Caco-2 (cell line): ENCODE measurements around the gene ADISSP. TPM values are rescaled to one million over a fixed set of nuclear protein-coding genes. Genes with fewer than 3 reads are reported as not detected.

ENCODE experiments used
- BruUV-seq: library from RNA; stranded (reverse); fragments of 400-500 nt; replicated peaks from 2 replicates; lab custom pipeline; 2021; lab: Mats Ljungman, UMichigan
- CTCF ChIA-PET: fragments of 300-600 bp; sonication (Branson Sonifier 250); formaldehyde crosslinking; loops from one replicate; lab custom pipeline; 2022; ENCODE audit warnings: antibody characterized with exemption; lab: Charles Lee
- POLR2A ChIA-PET: fragments of 300-600 bp; sonication (Branson Sonifier 250); formaldehyde crosslinking; loops from one replicate; lab custom pipeline; 2022; ENCODE audit warnings: antibody characterized with exemption; lab: Charles Lee
- DNase-seq, 2 experiments: peaks; one replicate each; pipeline versions ENCODE4 v3.0.0 to v3.0.0-alpha.2; 2020 to 2022
- H3K27me3 ChIP-seq: replicated peaks from 2 replicates; pipeline ENCODE4 v1.6.0; 2011; ENCODE audit warnings: low read length; ENCODE audit not compliant: control insufficient read depth, insufficient read depth
- H3K36me3 ChIP-seq: 2 replicates; pipeline ENCODE4 v1.5.1; 2011; ENCODE audit warnings: low read length; ENCODE audit not compliant: control insufficient read depth, insufficient read depth
- H3K4me1 ChIP-seq: fragments of 250-450 bp; sonication (Bioruptor Pico); 2 replicates; pipeline ENCODE4 v1.5.1; 2020; ENCODE audit warnings: mild to moderate bottlenecking
- H3K4me3 ChIP-seq: 2 replicates; pipeline ENCODE4 v1.5.1; 2011; ENCODE audit warnings: low read depth, mild to moderate bottlenecking, control low read depth, low read length
- H3K9me3 ChIP-seq: fragments of 250-450 bp; sonication (Bioruptor Pico); 2 replicates; pipeline ENCODE4 v1.5.1; 2020; ENCODE audit warnings: mild to moderate bottlenecking, moderate library complexity
- H3K27ac Mint-ChIP-seq: one replicate; pipeline ENCODE4 v1.8.0; 2022; ENCODE audit warnings: mixed read lengths; ENCODE audit not compliant: unreplicated experiment
- H3K27me3 Mint-ChIP-seq: one replicate; pipeline ENCODE4 v1.8.0; 2022; ENCODE audit warnings: mixed read lengths; ENCODE audit not compliant: insufficient read depth, unreplicated experiment
- H3K36me3 Mint-ChIP-seq: one replicate; pipeline ENCODE4 v1.8.0; 2022; ENCODE audit warnings: mild to moderate bottlenecking, mixed read lengths; ENCODE audit not compliant: insufficient read depth, unreplicated experiment
- H3K4me1 Mint-ChIP-seq: one replicate; pipeline ENCODE4 v1.8.0; 2022; ENCODE audit warnings: low read depth, mixed read lengths; ENCODE audit not compliant: unreplicated experiment
- H3K4me3 Mint-ChIP-seq: one replicate; pipeline ENCODE4 v1.8.0; 2022; ENCODE audit warnings: mild to moderate bottlenecking, moderate library complexity, mixed read lengths; ENCODE audit not compliant: unreplicated experiment
- H3K9me3 Mint-ChIP-seq: one replicate; pipeline ENCODE4 v1.8.0; 2022; ENCODE audit warnings: mixed read lengths; ENCODE audit not compliant: unreplicated experiment
- intact Hi-C: fragments of 100-400 bp; cut with micrococcal nuclease; formaldehyde crosslinking; loops from one replicate; pipeline ENCODE4 v1.10.0; 2022; ENCODE audit not compliant: unreplicated experiment
- total RNA-seq: library from RNA; stranded (reverse); gene quantifications from 2 replicates; pipeline ENCODE4 v1.2.3, GENCODE V29; 2022
- TF ChIP-seq, protein P1 (sequence below), 2 experiments: fragments of 200-600 bp in 1 of 2; IDR thresholded peaks; 1 replicate in 1 of 2; 2 replicates in 1 of 2; pipeline versions ENCODE4 v1.5.1 to v1.8.0; 2011 to 2022; ENCODE audit warnings: antibody characterized with exemption in 1 of 2, control low read depth in 1 of 2, inconsistent platforms in 1 of 2, low read depth in 1 of 2, low read length in 1 of 2, mild to moderate bottlenecking in 1 of 2, moderate library complexity in 1 of 2; ENCODE audit not compliant: insufficient read depth in 1 of 2, severe bottlenecking in 1 of 2, unreplicated experiment in 1 of 2

ADISSP gene
- total RNA-seq, 1 experiment from 2014 or later = 56.1 TPM

DNA sequence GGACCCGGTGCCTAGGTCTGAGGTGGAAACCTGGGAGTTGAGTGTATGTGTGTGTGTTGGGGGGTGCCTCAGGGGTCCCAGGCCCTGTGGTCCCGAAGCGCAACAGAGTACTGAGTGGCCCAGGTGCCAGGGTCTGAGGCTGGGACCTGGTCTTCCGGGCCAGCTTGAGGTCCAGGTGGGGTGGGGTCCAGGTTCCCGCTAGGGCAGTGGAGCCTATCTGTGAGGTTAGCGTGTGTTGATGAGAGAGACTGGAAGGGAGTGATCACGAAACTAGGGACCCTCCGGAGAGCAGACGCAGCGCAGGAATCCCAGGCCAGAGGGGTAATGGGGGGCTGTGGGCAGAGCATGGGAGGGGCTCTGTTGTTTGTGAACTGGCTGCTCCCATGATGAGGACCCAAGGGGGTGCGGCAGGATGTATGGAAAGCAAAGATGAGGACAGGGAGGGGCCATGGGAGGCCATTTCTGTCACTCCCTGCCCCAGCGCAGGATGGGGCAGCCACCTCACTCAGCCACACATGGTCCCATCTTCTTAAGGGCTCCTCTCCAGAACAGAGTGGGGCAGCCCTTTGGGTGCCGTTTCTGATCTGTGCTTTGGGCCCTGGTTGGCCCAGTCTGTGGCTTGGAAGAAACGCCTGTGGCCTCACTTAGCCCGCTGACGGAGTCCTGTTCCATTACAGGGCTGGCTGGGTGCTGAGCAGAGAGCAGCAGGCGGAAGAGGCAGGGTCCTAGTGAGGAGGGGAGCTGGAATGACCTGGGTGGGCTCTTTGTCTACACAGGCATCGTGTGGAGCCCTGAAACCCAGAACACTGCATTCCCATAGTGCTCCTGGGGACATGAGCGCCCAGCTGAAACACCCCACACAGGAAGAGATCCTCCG is 34.2 kb downstream of the ADISSP start:
- peaks cover 11% of the 10 kb centered on the region for H3K4me1 Mint-ChIP-seq
- H3K4me3 Mint-ChIP-seq = no peak overlapping the region
- intact Hi-C loops = no loop called here
- H3K9me3 Mint-ChIP-seq = no peaks in the 10 kb centered on the region
- Histone ChIP-seq H3K36me3 (no peaks in the 10 kb centered on the region), H3K4me1 (peaks cover 14% of the 10 kb centered on the region), H3K27me3 (no peaks in the 10 kb centered on the region), H3K9me3 (no peaks in the 10 kb centered on the region), H3K4me3 (no peak overlapping the region)
- H3K27ac Mint-ChIP-seq = no peak overlapping the region
- no peaks in the 10 kb centered on the region for H3K27me3 Mint-ChIP-seq
- TF ChIP-seq, protein P1, sequence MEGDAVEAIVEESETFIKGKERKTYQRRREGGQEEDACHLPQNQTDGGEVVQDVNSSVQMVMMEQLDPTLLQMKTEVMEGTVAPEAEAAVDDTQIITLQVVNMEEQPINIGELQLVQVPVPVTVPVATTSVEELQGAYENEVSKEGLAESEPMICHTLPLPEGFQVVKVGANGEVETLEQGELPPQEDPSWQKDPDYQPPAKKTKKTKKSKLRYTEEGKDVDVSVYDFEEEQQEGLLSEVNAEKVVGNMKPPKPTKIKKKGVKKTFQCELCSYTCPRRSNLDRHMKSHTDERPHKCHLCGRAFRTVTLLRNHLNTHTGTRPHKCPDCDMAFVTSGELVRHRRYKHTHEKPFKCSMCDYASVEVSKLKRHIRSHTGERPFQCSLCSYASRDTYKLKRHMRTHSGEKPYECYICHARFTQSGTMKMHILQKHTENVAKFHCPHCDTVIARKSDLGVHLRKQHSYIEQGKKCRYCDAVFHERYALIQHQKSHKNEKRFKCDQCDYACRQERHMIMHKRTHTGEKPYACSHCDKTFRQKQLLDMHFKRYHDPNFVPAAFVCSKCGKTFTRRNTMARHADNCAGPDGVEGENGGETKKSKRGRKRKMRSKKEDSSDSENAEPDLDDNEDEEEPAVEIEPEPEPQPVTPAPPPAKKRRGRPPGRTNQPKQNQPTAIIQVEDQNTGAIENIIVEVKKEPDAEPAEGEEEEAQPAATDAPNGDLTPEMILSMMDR (IDR thresholded peaks at IDR 0.05; ENCODE audit: insufficient read depth in 1 of 2, low read depth in 1 of 2, low read length in 1 of 2, severe bottlenecking in 1 of 2, unreplicated experiment in 1 of 2) = no peak
- H3K36me3 Mint-ChIP-seq = peaks cover 5% of the 10 kb centered on the region
- BruUV-seq = no TSS peak
- DNase-seq = no peak
- ChIA-PET POLR2A (no interaction called here), CTCF (no interaction called here)

DNA sequence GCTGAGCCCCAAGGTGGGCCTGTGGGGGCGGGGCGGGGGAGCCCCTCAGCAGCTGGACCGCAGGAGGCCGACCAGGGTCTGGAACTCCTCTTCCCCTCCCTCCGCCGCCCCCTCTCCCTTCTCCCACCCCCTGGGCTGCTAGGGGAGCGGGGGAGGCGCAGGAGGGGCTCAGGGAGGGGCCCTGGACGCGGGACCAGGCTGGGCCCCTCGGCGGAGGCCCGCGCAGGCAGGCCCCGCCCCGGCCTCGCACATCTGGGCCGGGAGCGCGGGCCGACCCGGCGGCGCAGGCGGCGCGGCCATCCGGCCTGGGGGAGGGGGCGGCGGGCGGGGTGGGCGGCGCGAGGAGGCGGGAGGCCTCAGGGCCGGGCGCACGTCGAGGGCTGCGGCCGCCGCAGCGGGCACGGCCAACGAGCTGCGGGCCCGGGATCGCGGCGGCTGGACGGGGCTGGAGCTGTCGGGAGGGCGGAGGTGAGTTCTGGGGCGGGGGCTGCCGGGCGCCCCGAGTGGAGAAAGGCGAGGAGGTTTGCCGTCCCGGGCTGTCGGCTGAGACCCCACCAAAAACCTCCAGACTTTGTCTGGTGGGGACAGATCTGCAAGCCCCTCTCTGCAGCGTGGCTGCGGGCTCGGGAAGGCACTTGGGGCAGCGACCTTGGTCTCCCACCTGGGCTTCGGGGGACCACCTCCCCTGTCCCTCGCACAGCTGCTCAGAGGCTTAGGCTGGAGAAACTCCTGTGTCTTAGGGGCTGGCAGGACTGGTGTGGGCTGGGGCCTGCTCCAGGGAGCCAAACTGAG is 35.0 kb downstream of the ADISSP start, which contains the start of gene HSPA12B:
Gene HSPA12B, plus strand, starts transcription at position 359 of the 792 bp plus-strand sequence. CDS start 5,990 bp downstream, outside the sequence.
- peaks cover 5% of the 10 kb centered on the region for H3K36me3 Mint-ChIP-seq
- Histone ChIP-seq H3K4me3 (no peak within 1 kb of the TSS), H3K36me3 (no peaks in the 10 kb centered on the region), H3K27me3 (no peaks in the 10 kb centered on the region), H3K9me3 (no peaks in the 10 kb centered on the region), H3K4me1 (peaks cover 14% of the 10 kb centered on the region)
- CTCF ChIA-PET = interaction anchor here (1.4 kb wide), 1 partner anchor 22 kb away, joined by 3 read pairs; no protein-coding TSS in a partner anchor
- no peak within 1 kb of the TSS for H3K4me3 Mint-ChIP-seq
- no TSS peak for BruUV-seq
- H3K4me1 Mint-ChIP-seq = peaks cover 10% of the 10 kb centered on the region
- DNase-seq = no peak
- POLR2A ChIA-PET = no interaction called here
- no peak within 1 kb of the TSS for H3K27ac Mint-ChIP-seq
- no peaks in the 10 kb centered on the region for H3K9me3 Mint-ChIP-seq
- no peaks in the 10 kb centered on the region for H3K27me3 Mint-ChIP-seq
- intact Hi-C loops = no loop called here
- TF ChIP-seq, protein P1 (IDR thresholded peaks at IDR 0.05; ENCODE audit: insufficient read depth in 1 of 2, low read depth in 1 of 2, low read length in 1 of 2, severe bottlenecking in 1 of 2, unreplicated experiment in 1 of 2) = no peak

DNA sequence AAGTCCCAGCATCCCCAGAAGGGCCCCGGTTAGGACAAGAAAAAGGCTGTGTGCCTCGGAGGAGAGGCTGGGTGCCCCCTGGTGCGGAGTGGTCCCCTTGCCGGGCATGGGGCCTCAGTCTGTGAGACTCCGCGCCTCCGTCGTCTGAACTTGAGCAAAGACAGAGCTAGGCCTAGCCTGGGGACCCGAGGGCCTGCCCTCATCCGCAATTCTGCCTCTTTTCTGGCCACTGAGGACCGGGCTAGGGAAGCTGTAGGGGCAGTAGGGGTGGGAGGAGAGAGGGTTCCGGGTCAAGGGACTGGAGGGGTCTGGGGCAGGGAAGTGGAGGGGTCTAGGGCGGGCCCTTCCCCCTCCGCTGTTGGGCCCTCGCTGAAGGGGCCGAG is 35.6 kb downstream of the ADISSP start:
- Histone ChIP-seq H3K4me1 (peaks cover 15% of the 10 kb centered on the region), H3K36me3 (no peaks in the 10 kb centered on the region), H3K27me3 (no peaks in the 10 kb centered on the region), H3K9me3 (no peaks in the 10 kb centered on the region), H3K4me3 (no peak overlapping the region)
- CTCF ChIA-PET = interaction anchor here (1.4 kb wide), 1 partner anchor 21 kb away, joined by 3 read pairs; no protein-coding TSS in a partner anchor
- H3K9me3 Mint-ChIP-seq = no peaks in the 10 kb centered on the region
- BruUV-seq = no TSS peak
- POLR2A ChIA-PET = no interaction called here
- H3K4me1 Mint-ChIP-seq = peaks cover 10% of the 10 kb centered on the region
- TF ChIP-seq, protein P1 (IDR thresholded peaks at IDR 0.05; ENCODE audit: insufficient read depth in 1 of 2, low read depth in 1 of 2, low read length in 1 of 2, severe bottlenecking in 1 of 2, unreplicated experiment in 1 of 2) = no peak
- intact Hi-C loops = no loop called here
- DNase-seq = no peak
- H3K4me3 Mint-ChIP-seq = no peak overlapping the region
- peaks cover 5% of the 10 kb centered on the region for H3K36me3 Mint-ChIP-seq
- H3K27ac Mint-ChIP-seq = no peak overlapping the region
- H3K27me3 Mint-ChIP-seq = peaks cover 6% of the 10 kb centered on the region
